ENCODE measurements around the gene CDKL5.

- TF ChIP-seq POLR2A (IDR thresholded peaks at IDR 0.05) (no peak), CTCF (IDR thresholded peaks at IDR 0.05) (no peak)
Observed at GRCh38 chrX:18548996-18549395, 123.6 kb downstream of the CDKL5 start.
